GM19043 (cell line): Measurements from ENCODE around the gene DNAJB5.
A peak's percentile ranks its signal among the peaks of the same experiment; 100 is the strongest.
"Not testable (repeated sequence)": the region's sequence is repeated elsewhere in the genome, so short reads cannot be mapped to it uniquely, and the experiment has no call there.

Source experiments
- ATAC-seq: cut with Tn5 transposase; IDR thresholded peaks from one replicate; pipeline ENCODE4 v1.9.1; 2021; ENCODE audit warnings: low read depth; ENCODE audit not compliant: unreplicated experiment

DNAJB5 gene

GRCh38 chr9:34998266-34998665 is 8.7 kb downstream of the DNAJB5 start:
- ATAC-seq, result no peak

- no peak for ATAC-seq
Observed at GRCh38 chr9:34999576-34999975, 10.0 kb downstream of the DNAJB5 start.

- ATAC-seq, result no peak
Observed at GRCh38 chr9:35000535-35001284, 11.2 kb downstream of the DNAJB5 start.

GRCh38 chr9:35001285-35001677 is 11.7 kb downstream of the DNAJB5 start:
- ATAC-seq, result no peak

- no peak for ATAC-seq
Observed at GRCh38 chr9:35001803-35002502, 12.4 kb downstream of the DNAJB5 start.

GRCh38 chr9:35002623-35003022 is 13.1 kb downstream of the DNAJB5 start:
- ATAC-seq, result no peak

GRCh38 chr9:35004299-35004698 is 14.8 kb downstream of the DNAJB5 start:
- ATAC-seq, result not testable (repeated sequence)

GRCh38 chr9:35010351-35010958 is 20.9 kb downstream of the DNAJB5 start:
- ATAC-seq, result no peak

GRCh38 chr9:35014517-35014916 is 25.0 kb downstream of the DNAJB5 start:
- ATAC-seq, result no peak

GRCh38 chr9:35023443-35023842 is 33.9 kb downstream of the DNAJB5 start:
- not testable (repeated sequence) for ATAC-seq

GRCh38 chr9:35026671-35027070 is 37.1 kb downstream of the DNAJB5 start:
- ATAC-seq, result no peak

GRCh38 chr9:35027374-35027773 is 37.8 kb downstream of the DNAJB5 start:
- ATAC-seq, result no peak

- no peak for ATAC-seq
Observed at GRCh38 chr9:35027860-35028259, 38.3 kb downstream of the DNAJB5 start.

- ATAC-seq, result no peak
Observed at GRCh38 chr9:35028341-35028740, 38.8 kb downstream of the DNAJB5 start.

- no peak for ATAC-seq
Observed at GRCh38 chr9:35029241-35029640, 39.7 kb downstream of the DNAJB5 start.

GRCh38 chr9:35029852-35030251 is 40.3 kb downstream of the DNAJB5 start:
- ATAC-seq, result no peak

- no peak for ATAC-seq
Observed at GRCh38 chr9:35033101-35033500, 43.6 kb downstream of the DNAJB5 start.

- peak; percentile 74 for ATAC-seq
Observed at GRCh38 chr9:35035851-35036701, 46.5 kb downstream of the DNAJB5 start.

- ATAC-seq, result no peak
Observed at GRCh38 chr9:35042081-35042604, 52.6 kb downstream of the DNAJB5 start.

GRCh38 chr9:35042891-35043545 is 53.5 kb downstream of the DNAJB5 start:
- ATAC-seq, result no peak
